Erythroblast (primary cell): ENCODE data around the gene ZNF813.
"Not testable (repeated sequence)": the region's sequence is repeated elsewhere in the genome, so short reads cannot be mapped to it uniquely, and the experiment has no call there.

Experiments
- GATA1 ChIP-seq: IDR thresholded peaks from 2 replicates; pipeline ENCODE4 v1.6.1; 2011; ENCODE audit warnings: low read depth, mild to moderate bottlenecking, control low read depth, low read length, moderate library complexity
- POLR2A ChIP-seq: IDR thresholded peaks from 2 replicates; pipeline ENCODE4 v1.6.1; 2011; ENCODE audit warnings: mild to moderate bottlenecking, low read length

- TF ChIP-seq POLR2A, GATA1: not testable (repeated sequence)
Observed at GRCh38 chr19:53504365-53504703, 36.8 kb downstream of the ZNF813 start.
